Ishikawa (cell line): ENCODE measurements around the gene SLIT3.

ENCODE experiments used
- CEBPB ChIP-seq: IDR thresholded peaks from 2 replicates; pipeline ENCODE4 v1.6.1; 2012
- CREB1 ChIP-seq: IDR thresholded peaks from 2 replicates; pipeline ENCODE4 v1.6.1; 2012; ENCODE audit warnings: low read depth
- EGR1 ChIP-seq: IDR thresholded peaks from 2 replicates; pipeline ENCODE4 v1.6.1; 2012
- EP300 ChIP-seq: IDR thresholded peaks from 2 replicates; pipeline ENCODE4 v1.6.1; 2012; ENCODE audit warnings: borderline replicate concordance
- FOXM1 ChIP-seq: IDR thresholded peaks from 2 replicates; pipeline ENCODE4 v1.6.1; 2012; ENCODE audit warnings: low read depth, borderline replicate concordance
- NFIC ChIP-seq: IDR thresholded peaks from 2 replicates; pipeline ENCODE4 v1.6.1; 2012
- RAD21 ChIP-seq: IDR thresholded peaks from 2 replicates; pipeline ENCODE4 v1.6.1; 2012; ENCODE audit warnings: low read depth
- REST ChIP-seq: IDR thresholded peaks from 2 replicates; pipeline ENCODE4 v1.6.1; 2012; ENCODE audit warnings: low read depth, mild to moderate bottlenecking
- TAF1 ChIP-seq: IDR thresholded peaks from 2 replicates; pipeline ENCODE4 v1.6.1; 2012; ENCODE audit warnings: low read depth, mild to moderate bottlenecking
- TCF12 ChIP-seq: IDR thresholded peaks from 2 replicates; pipeline ENCODE4 v1.6.1; 2012; ENCODE audit warnings: low read depth
- TEAD4 ChIP-seq: IDR thresholded peaks from 2 replicates; pipeline ENCODE4 v1.6.1; 2012
- USF1 ChIP-seq: IDR thresholded peaks from 2 replicates; pipeline ENCODE4 v1.6.1; 2012
- YY1 ChIP-seq: IDR thresholded peaks from 2 replicates; pipeline ENCODE4 v1.6.1; 2012; ENCODE audit warnings: low read depth
- ZBTB7A ChIP-seq: IDR thresholded peaks from 2 replicates; pipeline ENCODE4 v1.6.1; 2012; ENCODE audit warnings: low read depth
- TF ChIP-seq, protein P1 (sequence below): IDR thresholded peaks from 2 replicates; pipeline ENCODE4 v1.6.1; 2012

SLIT3 gene

DNA sequence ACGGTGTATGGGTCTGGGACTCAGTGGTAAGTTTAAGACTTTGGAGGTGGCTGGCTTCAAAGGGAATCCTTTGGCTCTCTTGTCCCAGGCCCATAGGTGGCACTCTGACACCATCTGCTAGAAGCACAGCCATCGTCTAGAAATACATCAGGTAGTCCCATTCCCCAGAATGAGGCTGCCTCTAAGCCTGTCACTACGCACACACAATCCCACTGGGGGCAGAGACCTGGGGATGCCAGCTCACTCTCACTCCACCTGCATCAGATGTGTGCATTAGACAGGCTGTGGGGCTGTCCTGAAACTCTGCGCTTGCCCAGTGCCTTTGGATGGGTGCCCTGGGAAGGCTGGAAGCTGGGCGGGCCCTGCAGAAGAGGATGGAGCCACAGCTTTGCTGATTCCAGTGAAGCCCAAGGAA, 594.3 kb downstream of the SLIT3 start:
- TF ChIP-seq FOXM1: no peak
- TF ChIP-seq ZBTB7A: no peak
- no peak for TF ChIP-seq USF1
- TF ChIP-seq NFIC: no peak
- TF ChIP-seq RAD21: peak; percentile 72

- no peak for TF ChIP-seq TEAD4
- TF ChIP-seq TAF1: no peak
- TF ChIP-seq TCF12: no peak
- TF ChIP-seq EP300: no peak
- no peak for TF ChIP-seq NFIC
- TF ChIP-seq EGR1: no peak
- TF ChIP-seq, protein P1, sequence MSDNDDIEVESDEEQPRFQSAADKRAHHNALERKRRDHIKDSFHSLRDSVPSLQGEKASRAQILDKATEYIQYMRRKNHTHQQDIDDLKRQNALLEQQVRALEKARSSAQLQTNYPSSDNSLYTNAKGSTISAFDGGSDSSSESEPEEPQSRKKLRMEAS: no peak
- no peak for TF ChIP-seq YY1
These were observed 595.6 kb downstream of the SLIT3 start for GRCh38 chr5:168705321-168705720.

DNA sequence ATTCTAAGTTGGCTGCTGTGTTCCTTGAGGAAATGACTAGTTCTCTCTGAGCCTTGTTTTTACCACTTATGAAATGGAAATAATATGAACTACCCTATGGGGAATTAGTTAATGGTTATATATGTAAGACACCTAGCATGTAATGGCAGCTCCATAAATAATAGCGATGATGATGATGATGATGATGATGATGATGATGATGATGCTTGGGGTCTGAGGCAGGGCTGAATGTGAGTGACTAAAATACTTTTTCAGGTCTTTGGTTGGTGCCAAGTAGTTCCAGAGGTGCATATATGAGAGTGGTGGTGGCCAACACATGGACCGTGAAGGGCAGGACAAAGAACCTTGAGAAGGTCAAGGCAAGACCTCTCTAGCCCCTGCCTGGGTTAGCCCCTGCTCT, 598.4 kb downstream of the SLIT3 start:
- TF ChIP-seq YY1 (no peak), CEBPB (no peak), USF1 (no peak), TEAD4 (no peak), FOXM1 (no peak), EGR1 (no peak), TCF12 (no peak), NFIC (no peak), EP300 (no peak), RAD21 (no peak), REST (no peak)

- TF ChIP-seq EP300: no peak
- TF ChIP-seq RAD21: no peak
- no peak for TF ChIP-seq TCF12
- no peak for TF ChIP-seq USF1
- no peak for TF ChIP-seq ZBTB7A
- no peak for TF ChIP-seq TEAD4
- TF ChIP-seq CEBPB: no peak
These were observed 599.3 kb downstream of the SLIT3 start for GRCh38 chr5:168701641-168702040.

DNA sequence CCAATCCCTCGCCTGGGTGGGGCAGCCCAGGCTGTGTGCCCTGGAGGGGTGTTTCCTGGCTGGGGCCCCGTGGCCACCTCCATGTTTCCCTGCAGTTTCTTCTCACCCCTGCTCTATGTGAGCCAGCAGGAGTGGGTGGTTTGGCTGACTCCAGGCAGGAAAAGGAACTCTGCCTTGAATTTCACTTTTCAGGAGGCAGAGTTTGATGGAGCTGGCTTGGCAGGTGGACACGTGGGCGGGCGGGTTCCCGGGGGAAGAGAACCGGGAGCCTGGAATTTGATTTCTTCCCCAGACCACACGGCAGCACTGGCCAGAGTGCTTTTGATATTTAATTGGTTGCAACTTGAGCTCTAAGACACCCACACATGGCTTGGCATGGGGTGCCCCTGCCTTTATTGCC, 601.9 kb downstream of the SLIT3 start:
- TF ChIP-seq, protein P1: no peak
- no peak for TF ChIP-seq TAF1
- TF ChIP-seq ZBTB7A: no peak
- no peak for TF ChIP-seq EP300
- TF ChIP-seq FOXM1: no peak
- peak; percentile 67 for TF ChIP-seq EGR1

DNA sequence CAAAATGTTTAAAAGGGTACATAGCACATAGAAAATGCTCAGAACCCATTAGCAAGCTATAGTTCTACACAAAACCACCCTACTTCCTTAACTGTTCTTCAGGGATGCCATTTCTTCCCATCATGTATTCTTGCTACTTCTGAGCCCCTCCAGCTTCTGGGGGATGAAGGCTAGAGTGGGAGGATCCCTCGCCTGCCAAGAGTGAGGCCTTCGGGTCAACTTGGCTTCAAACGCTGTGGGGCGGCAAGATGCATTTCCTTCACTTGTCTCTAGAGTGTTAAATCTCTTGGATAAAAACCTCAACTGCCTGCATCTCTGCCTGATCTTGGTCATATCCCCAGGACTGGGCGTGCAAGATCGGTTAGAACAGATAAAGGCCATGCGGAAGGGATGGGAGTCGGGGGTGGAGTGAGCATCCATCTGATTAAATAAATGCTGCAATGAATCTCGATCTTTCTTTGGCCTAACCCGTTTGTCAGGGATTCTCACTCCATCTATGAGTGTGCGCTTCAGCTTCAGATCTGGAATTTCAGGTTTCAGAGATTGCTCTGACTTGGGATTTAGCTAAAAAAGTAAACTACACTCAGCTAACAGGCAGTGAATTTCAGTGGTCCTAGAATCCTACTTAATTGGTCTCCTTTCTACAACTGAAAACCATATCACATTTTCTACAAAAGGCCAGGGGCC, 603.8 kb downstream of the SLIT3 start:
- TF ChIP-seq ZBTB7A (no peak), EP300 (no peak), EGR1 (no peak), TCF12 (no peak), YY1 (no peak), CEBPB (no peak), TEAD4 (no peak), USF1 (no peak), FOXM1 (no peak), RAD21 (no peak), NFIC (no peak), REST (no peak), TAF1 (no peak), CREB1 (no peak)
- TF ChIP-seq, protein P1: no peak
